Activated CD8-positive, alpha-beta memory T cell treated with anti-CD3 and anti-CD28 coated beads, Interleukin-2, amount 10 ng/mL, durations not matched to agents 7 days and 5 days (primary cell): ENCODE measurements around the gene GOLGA2. TPM values are rescaled to one million over a fixed set of nuclear protein-coding genes. Genes with fewer than 3 reads are reported as not detected.

Experiments used
- ATAC-seq: fragments of 150-1000 bp; cut with Tn5 transposase; one replicate; pipeline ENCODE4 v1.10.0; 2021; ENCODE audit warnings: moderate library complexity
- CTCF ChIA-PET: fragments of 350-600 bp; sonication (Branson Sonifier 250); formaldehyde crosslinking; loops from one replicate; lab custom pipeline; 2021; ENCODE audit warnings: antibody characterized with exemption; lab: Charles Lee
- DNase-seq: peaks from one replicate; pipeline ENCODE4 v3.0.0-alpha.2; 2020
- H3K27ac Mint-ChIP-seq: one replicate; pipeline ENCODE4 v1.8.0; 2021; ENCODE audit warnings: mild to moderate bottlenecking, mixed read lengths
- H3K27me3 Mint-ChIP-seq: one replicate; pipeline ENCODE4 v1.8.0; 2021; ENCODE audit warnings: mixed read lengths
- H3K36me3 Mint-ChIP-seq: one replicate; pipeline ENCODE4 v1.8.0; 2021; ENCODE audit warnings: mild to moderate bottlenecking, mixed read lengths
- H3K4me1 Mint-ChIP-seq: one replicate; pipeline ENCODE4 v1.8.0; 2021; ENCODE audit warnings: mixed read lengths
- H3K4me3 Mint-ChIP-seq: one replicate; pipeline ENCODE4 v1.8.0; 2021; ENCODE audit warnings: mild to moderate bottlenecking, moderate library complexity, mixed read lengths
- H3K9me3 Mint-ChIP-seq: one replicate; pipeline ENCODE4 v1.8.0; 2022; ENCODE audit warnings: low read depth, mixed read lengths
- total RNA-seq, 2 experiments: library from RNA; stranded (reverse); gene quantifications; one replicate each; pipeline ENCODE4 v1.2.3, GENCODE V29; 2021

GOLGA2 gene
- total RNA-seq, 2 experiments from 2014 or later: 47.6 to 57.2 TPM

- H3K27ac Mint-ChIP-seq: no peak overlapping the region
- ATAC-seq: no peak
- no peak overlapping the region for H3K4me3 Mint-ChIP-seq
- no peak for DNase-seq
- H3K4me1 Mint-ChIP-seq: peaks cover 14% of the 10 kb centered on the region
- no peaks in the 10 kb centered on the region for H3K9me3 Mint-ChIP-seq
- H3K27me3 Mint-ChIP-seq: peaks cover 12% of the 10 kb centered on the region
- H3K36me3 Mint-ChIP-seq: no peaks in the 10 kb centered on the region
- CTCF ChIA-PET: interaction anchor here (1.4 to 2.9 kb wide), 4 partner anchors 11 to 38 kb away, joined by 3 to 9 read pairs (median 6); no protein-coding TSS in a partner anchor
Measured at GRCh38 chr9:128216781-128217553, 58.8 kb downstream of the GOLGA2 start.

GRCh38 chr9:128215491-128216409 is 60.1 kb downstream of the GOLGA2 start:
- H3K27me3 Mint-ChIP-seq: peaks cover 22% of the 10 kb centered on the region

GRCh38 chr9:128214571-128215490 is 61.0 kb downstream of the GOLGA2 start:
- CTCF ChIA-PET: interaction anchor here (0.6 to 2.9 kb wide), 3 partner anchors 8 to 348 kb away, joined by 3 to 9 read pairs (median 3); no protein-coding TSS in a partner anchor
- Mint-ChIP-seq H3K9me3 (no peaks in the 10 kb centered on the region), H3K27ac (no peak overlapping the region), H3K4me3 (no peak overlapping the region), H3K4me1 (peaks cover 14% of the 10 kb centered on the region), H3K36me3 (no peaks in the 10 kb centered on the region), H3K27me3 (peaks cover 23% of the 10 kb centered on the region)
- DNase-seq: no peak
- no peak for ATAC-seq

More at GRCh38 chr9:128215491-128216409, 60.1 kb downstream of the GOLGA2 start:
- Mint-ChIP-seq H3K4me1 (peaks cover 14% of the 10 kb centered on the region), H3K27ac (no peak overlapping the region), H3K9me3 (no peaks in the 10 kb centered on the region), H3K4me3 (no peak overlapping the region), H3K36me3 (no peaks in the 10 kb centered on the region)
- DNase-seq (no peak), ATAC-seq (no peak)
- CTCF ChIA-PET: interaction anchor here (1.4 to 2.9 kb wide), 2 partner anchors 9 to 25 kb away, joined by 3 to 9 read pairs; no protein-coding TSS in a partner anchor

GRCh38 chr9:128213746-128214497 is 61.9 kb downstream of the GOLGA2 start:
- CTCF ChIA-PET: interaction anchor here (0.6 to 2.9 kb wide), 2 partner anchors 8 to 347 kb away, joined by 3 to 9 read pairs; no protein-coding TSS in a partner anchor
- H3K9me3 Mint-ChIP-seq: no peaks in the 10 kb centered on the region
- H3K4me3 Mint-ChIP-seq: no peak overlapping the region
- H3K27ac Mint-ChIP-seq: no peak overlapping the region
- no peaks in the 10 kb centered on the region for H3K36me3 Mint-ChIP-seq
- peaks cover 23% of the 10 kb centered on the region for H3K27me3 Mint-ChIP-seq
- DNase-seq (no peak), ATAC-seq (no peak)
- peaks cover 12% of the 10 kb centered on the region for H3K4me1 Mint-ChIP-seq

- DNase-seq: no peak
- Mint-ChIP-seq H3K27ac (no peak overlapping the region), H3K36me3 (no peaks in the 10 kb centered on the region), H3K4me1 (no peaks in the 10 kb centered on the region), H3K4me3 (no peak overlapping the region), H3K27me3 (peaks cover 29% of the 10 kb centered on the region), H3K9me3 (no peaks in the 10 kb centered on the region)
- ATAC-seq: no peak
- CTCF ChIA-PET: interaction anchor here (0.6 to 1.0 kb wide), 4 partner anchors 8 to 908 kb away, joined by 3 to 4 read pairs (median 3); partner anchors contain the start of gene DNM1
Measured at GRCh38 chr9:128211981-128212281, 63.9 kb downstream of the GOLGA2 start.

GRCh38 chr9:128211186-128211980 is 64.4 kb downstream of the GOLGA2 start:
- CTCF ChIA-PET: interaction anchor here (0.6 to 0.7 kb wide), 3 partner anchors 136 to 909 kb away, joined by 3 to 4 read pairs (median 3); no protein-coding TSS in a partner anchor
- H3K27ac Mint-ChIP-seq: no peak overlapping the region
- ATAC-seq (no peak), DNase-seq (no peak)
- peaks cover 34% of the 10 kb centered on the region for H3K27me3 Mint-ChIP-seq
- no peaks in the 10 kb centered on the region for H3K9me3 Mint-ChIP-seq
- no peaks in the 10 kb centered on the region for H3K36me3 Mint-ChIP-seq
- no peaks in the 10 kb centered on the region for H3K4me1 Mint-ChIP-seq
- no peak overlapping the region for H3K4me3 Mint-ChIP-seq

GRCh38 chr9:128208946-128209669 is 66.7 kb downstream of the GOLGA2 start:
- CTCF ChIA-PET: no interaction called here
- Mint-ChIP-seq H3K9me3 (no peaks in the 10 kb centered on the region), H3K36me3 (no peaks in the 10 kb centered on the region), H3K4me1 (peaks cover 6% of the 10 kb centered on the region), H3K4me3 (no peak overlapping the region), H3K27ac (no peak overlapping the region), H3K27me3 (peaks cover 53% of the 10 kb centered on the region)
- no peak for DNase-seq
- no peak for ATAC-seq

GRCh38 chr9:128208386-128208785 is 67.4 kb downstream of the GOLGA2 start:
- H3K4me1 Mint-ChIP-seq: peaks cover 6% of the 10 kb centered on the region
- H3K27me3 Mint-ChIP-seq: peaks cover 55% of the 10 kb centered on the region
- no peaks in the 10 kb centered on the region for H3K9me3 Mint-ChIP-seq
- no peaks in the 10 kb centered on the region for H3K36me3 Mint-ChIP-seq
- no peak for ATAC-seq
- CTCF ChIA-PET: no interaction called here
- DNase-seq: no peak
- no peak overlapping the region for H3K4me3 Mint-ChIP-seq
- H3K27ac Mint-ChIP-seq: no peak overlapping the region

GRCh38 chr9:128206916-128207910 is 68.6 kb downstream of the GOLGA2 start:
- ATAC-seq: no peak
- peaks cover 46% of the 10 kb centered on the region for H3K27me3 Mint-ChIP-seq
- H3K4me1 Mint-ChIP-seq: peaks cover 14% of the 10 kb centered on the region
- no peak overlapping the region for H3K4me3 Mint-ChIP-seq
- CTCF ChIA-PET: interaction anchor here (0.6 to 3.1 kb wide), 4 partner anchors 8 to 85 kb away, joined by 3 to 9 read pairs (median 4); no protein-coding TSS in a partner anchor
- no peak for DNase-seq
- H3K27ac Mint-ChIP-seq: no peak overlapping the region
- H3K9me3 Mint-ChIP-seq: no peaks in the 10 kb centered on the region
- no peaks in the 10 kb centered on the region for H3K36me3 Mint-ChIP-seq

- peaks cover 14% of the 10 kb centered on the region for H3K4me1 Mint-ChIP-seq
Measured at GRCh38 chr9:128206484-128206883, 69.3 kb downstream of the GOLGA2 start.

More at GRCh38 chr9:128206484-128206883, 69.3 kb downstream of the GOLGA2 start:
- ATAC-seq (no peak), DNase-seq (no peak)
- Mint-ChIP-seq H3K27me3 (peaks cover 39% of the 10 kb centered on the region), H3K4me3 (no peak overlapping the region), H3K36me3 (no peaks in the 10 kb centered on the region), H3K27ac (no peak overlapping the region), H3K9me3 (no peaks in the 10 kb centered on the region)
- CTCF ChIA-PET: interaction anchor here (0.9 to 3.1 kb wide), 4 partner anchors 9 to 44 kb away, joined by 3 to 9 read pairs (median 4); no protein-coding TSS in a partner anchor
